Measurements from ENCODE around the gene TXNRD3. TPM values are rescaled to one million over a fixed set of nuclear protein-coding genes. Genes with fewer than 3 reads are reported as not detected.
A peak's percentile ranks its signal among the peaks of the same experiment; 100 is the strongest.

Gene TXNRD3
- polyA plus RNA-seq, 1 of the 3 experiments (the other 2 are of a cell fraction), result 4.7 TPM

DNA sequence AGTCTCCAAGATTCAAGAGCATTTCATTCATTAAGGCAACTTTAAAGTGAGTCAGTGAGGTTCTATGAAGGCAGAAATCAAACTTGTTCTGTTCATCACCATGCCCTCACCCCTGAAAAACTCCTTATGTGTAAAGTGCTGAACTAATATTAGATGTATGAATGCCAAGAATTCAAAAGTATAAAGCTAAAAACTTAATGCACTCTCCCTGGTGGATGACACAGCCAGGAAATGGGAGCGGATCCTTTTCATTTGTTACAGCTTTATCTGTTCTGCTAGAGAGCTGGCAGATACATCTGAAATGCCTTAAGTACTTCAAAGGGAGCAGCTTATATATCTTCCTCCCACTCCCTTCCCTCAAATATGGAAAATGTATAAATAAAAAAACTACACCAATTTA, 8.2 kb downstream of the TXNRD3 start:
- no peak overlapping the region for H3K4me3 ChIP-seq (ENCODE audit: low read depth in 2 of 2, low read length in 1 of 2)
- H3K9me2 ChIP-seq, result no peaks in the 10 kb centered on the region
- peaks cover 17 to 38% of the 10 kb centered on the region in 2 experiments for H3K36me3 ChIP-seq (replicated peaks in 1 of 2; ENCODE audit: control insufficient read depth in 1 of 2, insufficient read depth in 2 of 2, low read length in 1 of 2)
- no peaks in the 10 kb centered on the region; a peak in 1 of 4 replicates for H3K4me1 ChIP-seq (ENCODE audit: control insufficient read depth in 1 of 2, insufficient read depth in 2 of 2, low read depth in 1 of 2, low read length in 1 of 2)
- 53% methylated on average over 1 of the region's 1 CpG for WGBS (ENCODE audit: low lambda C conversion rate)
- H4K20me1 ChIP-seq (ENCODE audit: insufficient read depth), result no peaks in the 10 kb centered on the region
- H3K27ac ChIP-seq (ENCODE audit: low read depth in 2 of 2, low read length in 1 of 2), result peak overlapping the region; percentile 7 to 16; a peak in 3 of 4 replicates
- H3K27me3 ChIP-seq (ENCODE audit: insufficient read depth), result no peaks in the 10 kb centered on the region
- no peaks in the 10 kb centered on the region for H3K9me3 ChIP-seq
- H3K4me2 ChIP-seq, result no peak overlapping the region
- CTCF ChIA-PET, result interaction anchor here (1.1 kb wide), 1 partner anchor 11 kb away, joined by 3 read pairs; no protein-coding TSS in a partner anchor
- no peak for DNase-seq
- TF ChIP-seq TEAD4 (IDR thresholded peaks at IDR 0.05; ENCODE audit: borderline replicate concordance, insufficient read depth), result 0 out of 2 replicates have a peak, but pooled peaks have one; percentile 7
- TF ChIP-seq FOSL2 (IDR thresholded peaks at IDR 0.05; ENCODE audit: borderline replicate concordance, low read depth), result peak; percentile 8; the same call in 1 of the 2 replicates
- TF ChIP-seq TCF12 (IDR thresholded peaks at IDR 0.05), result peak; percentile 21; the same call in 1 of the 2 replicates
- 0 out of 4 replicates have a peak, but pooled peaks of 1 of the 2 experiments have one; percentile 3 for TF ChIP-seq EP300 (IDR thresholded peaks at IDR 0.05; ENCODE audit: borderline replicate concordance in 1 of 2, low read depth in 1 of 2, low read length in 1 of 2)
- TF ChIP-seq, protein P1, sequence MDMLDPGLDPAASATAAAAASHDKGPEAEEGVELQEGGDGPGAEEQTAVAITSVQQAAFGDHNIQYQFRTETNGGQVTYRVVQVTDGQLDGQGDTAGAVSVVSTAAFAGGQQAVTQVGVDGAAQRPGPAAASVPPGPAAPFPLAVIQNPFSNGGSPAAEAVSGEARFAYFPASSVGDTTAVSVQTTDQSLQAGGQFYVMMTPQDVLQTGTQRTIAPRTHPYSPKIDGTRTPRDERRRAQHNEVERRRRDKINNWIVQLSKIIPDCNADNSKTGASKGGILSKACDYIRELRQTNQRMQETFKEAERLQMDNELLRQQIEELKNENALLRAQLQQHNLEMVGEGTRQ (IDR thresholded peaks at IDR 0.05; ENCODE audit: borderline replicate concordance, low read depth, low read length), result no peak
- H2AFZ ChIP-seq (ENCODE audit: low read depth), result no peak overlapping the region
- POLR2A ChIA-PET, result interaction anchor here (0.6 kb wide), 1 partner anchor 9 kb away, joined by 3 read pairs; no protein-coding TSS in a partner anchor
- H3K79me2 ChIP-seq (ENCODE audit: insufficient read depth), result peaks cover 17% of the 10 kb centered on the region
- H3K9ac ChIP-seq, result no peak overlapping the region
- H3F3A ChIP-seq (replicated peaks; ENCODE audit: insufficient read depth), result peaks cover 4% of the 10 kb centered on the region

DNA sequence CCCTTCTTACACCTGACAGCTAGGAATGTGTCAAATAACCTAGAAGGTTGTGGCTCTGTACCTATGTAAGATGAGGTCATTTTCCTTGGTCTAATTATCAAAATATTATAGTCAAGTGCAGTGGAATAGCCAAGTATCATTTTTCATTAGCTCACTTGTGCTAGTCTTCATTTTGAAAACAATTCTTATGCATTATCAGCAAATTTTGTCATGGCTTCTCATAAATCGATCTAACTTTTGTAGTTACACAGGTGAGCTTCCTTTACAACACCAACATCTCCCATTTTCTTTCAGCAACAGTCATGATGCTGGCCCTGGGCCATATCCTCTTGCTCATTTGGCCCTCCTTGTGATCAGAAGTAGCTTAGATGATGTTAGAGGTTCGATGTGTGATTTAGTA, 10.3 kb downstream of the TXNRD3 start:
- TF ChIP-seq TEAD4 (IDR thresholded peaks at IDR 0.05; ENCODE audit: borderline replicate concordance, insufficient read depth) (no peak), RXRA (IDR thresholded peaks at IDR 0.05; ENCODE audit: borderline replicate concordance, low read depth) (no peak), MXI1 (IDR thresholded peaks at IDR 0.05; ENCODE audit: low read depth, low read length) (no peak), NRF1 (IDR thresholded peaks at IDR 0.05; ENCODE audit: low read depth, low read length) (no peak), SIN3A (IDR thresholded peaks at IDR 0.05; ENCODE audit: borderline replicate concordance, low read depth, low read length) (no peak), FOXM1 (IDR thresholded peaks at IDR 0.05; ENCODE audit: low read depth) (no peak), FOSL2 (IDR thresholded peaks at IDR 0.05; ENCODE audit: borderline replicate concordance, low read depth) (no peak), YY1 (IDR thresholded peaks at IDR 0.05; ENCODE audit: low read depth) (no peak), POLR2AphosphoS5 (IDR thresholded peaks at IDR 0.05; ENCODE audit: low read depth, low read length) (no peak)
- TF ChIP-seq, protein P2, sequence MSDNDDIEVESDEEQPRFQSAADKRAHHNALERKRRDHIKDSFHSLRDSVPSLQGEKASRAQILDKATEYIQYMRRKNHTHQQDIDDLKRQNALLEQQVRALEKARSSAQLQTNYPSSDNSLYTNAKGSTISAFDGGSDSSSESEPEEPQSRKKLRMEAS (IDR thresholded peaks at IDR 0.05; ENCODE audit: low read depth), result no peak
- TF ChIP-seq, protein P3, sequence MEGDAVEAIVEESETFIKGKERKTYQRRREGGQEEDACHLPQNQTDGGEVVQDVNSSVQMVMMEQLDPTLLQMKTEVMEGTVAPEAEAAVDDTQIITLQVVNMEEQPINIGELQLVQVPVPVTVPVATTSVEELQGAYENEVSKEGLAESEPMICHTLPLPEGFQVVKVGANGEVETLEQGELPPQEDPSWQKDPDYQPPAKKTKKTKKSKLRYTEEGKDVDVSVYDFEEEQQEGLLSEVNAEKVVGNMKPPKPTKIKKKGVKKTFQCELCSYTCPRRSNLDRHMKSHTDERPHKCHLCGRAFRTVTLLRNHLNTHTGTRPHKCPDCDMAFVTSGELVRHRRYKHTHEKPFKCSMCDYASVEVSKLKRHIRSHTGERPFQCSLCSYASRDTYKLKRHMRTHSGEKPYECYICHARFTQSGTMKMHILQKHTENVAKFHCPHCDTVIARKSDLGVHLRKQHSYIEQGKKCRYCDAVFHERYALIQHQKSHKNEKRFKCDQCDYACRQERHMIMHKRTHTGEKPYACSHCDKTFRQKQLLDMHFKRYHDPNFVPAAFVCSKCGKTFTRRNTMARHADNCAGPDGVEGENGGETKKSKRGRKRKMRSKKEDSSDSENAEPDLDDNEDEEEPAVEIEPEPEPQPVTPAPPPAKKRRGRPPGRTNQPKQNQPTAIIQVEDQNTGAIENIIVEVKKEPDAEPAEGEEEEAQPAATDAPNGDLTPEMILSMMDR (IDR thresholded peaks at IDR 0.05), result no peak
- peaks cover 4% of the 10 kb centered on the region for H3F3A ChIP-seq (replicated peaks; ENCODE audit: insufficient read depth)
- H3K9me3 ChIP-seq, result no peaks in the 10 kb centered on the region
- H3K9ac ChIP-seq, result no peak overlapping the region
- CTCF ChIA-PET, result interaction anchor here (1.3 to 1.6 kb wide), 3 partner anchors 8 to 903 kb away, joined by 3 to 5 read pairs (median 4); no protein-coding TSS in a partner anchor
- no peaks in the 10 kb centered on the region; a peak in 1 of 4 replicates for H3K4me1 ChIP-seq (ENCODE audit: control insufficient read depth in 1 of 2, insufficient read depth in 2 of 2, low read depth in 1 of 2, low read length in 1 of 2)
- H3K36me3 ChIP-seq (replicated peaks in 1 of 2; ENCODE audit: control insufficient read depth in 1 of 2, insufficient read depth in 2 of 2, low read length in 1 of 2), result peaks cover 18 to 50% of the 10 kb centered on the region in 2 experiments
- H4K20me1 ChIP-seq (ENCODE audit: insufficient read depth), result no peaks in the 10 kb centered on the region
- POLR2A ChIA-PET, result interaction anchor here (1.2 kb wide), 1 partner anchor 10 kb away, joined by 5 read pairs; the partner anchor contains the start of gene TXNRD3
- H3K27me3 ChIP-seq (ENCODE audit: insufficient read depth), result no peaks in the 10 kb centered on the region
- no peak overlapping the region for H3K4me2 ChIP-seq
- no peak for DNase-seq
- H3K9me2 ChIP-seq, result no peaks in the 10 kb centered on the region
- H2AFZ ChIP-seq (ENCODE audit: low read depth), result no peak overlapping the region
- H3K4me3 ChIP-seq (ENCODE audit: low read depth in 2 of 2, low read length in 1 of 2), result no peak overlapping the region
- H3K27ac ChIP-seq (ENCODE audit: low read depth in 2 of 2, low read length in 1 of 2), result no peak overlapping the region
- H3K79me2 ChIP-seq (ENCODE audit: insufficient read depth), result peaks cover 11% of the 10 kb centered on the region
- 92% methylated on average over 2 of the region's 2 CpGs for WGBS (ENCODE audit: low lambda C conversion rate)
